HG02759 (cell line): Measurements from ENCODE around the gene HOXB3.
A peak's percentile ranks its signal among the peaks of the same experiment; 100 is the strongest.
"Not testable (repeated sequence)": the region's sequence is repeated elsewhere in the genome, so short reads cannot be mapped to it uniquely, and the experiment has no call there.

Experiments
- ATAC-seq: cut with Tn5 transposase; IDR thresholded peaks from one replicate; pipeline ENCODE4 v1.9.1; 2021; ENCODE audit warnings: mild to moderate bottlenecking, moderate library complexity; ENCODE audit not compliant: unreplicated experiment

Gene HOXB3

GRCh38 chr17:48510761-48511604 lies 79.1 kb downstream of the HOXB3 start:
- peak; percentile 46 for ATAC-seq

- ATAC-seq, result no peak
Observed at GRCh38 chr17:48510381-48510760, 79.7 kb downstream of the HOXB3 start.

- ATAC-seq, result not testable (repeated sequence)
Observed at GRCh38 chr17:48509708-48510107, 80.3 kb downstream of the HOXB3 start.

GRCh38 chr17:48506246-48506645 lies 83.8 kb downstream of the HOXB3 start:
- no peak for ATAC-seq

- peak; percentile 93 for ATAC-seq
Observed at GRCh38 chr17:48505788-48506187, 84.3 kb downstream of the HOXB3 start.

GRCh38 chr17:48504953-48505352 lies 85.1 kb downstream of the HOXB3 start:
- ATAC-seq, result no peak

- ATAC-seq, result no peak
Observed at GRCh38 chr17:48503747-48504146, 86.3 kb downstream of the HOXB3 start.

GRCh38 chr17:48502901-48503300 lies 87.1 kb downstream of the HOXB3 start:
- no peak for ATAC-seq

GRCh38 chr17:48502312-48502711 lies 87.7 kb downstream of the HOXB3 start:
- ATAC-seq, result no peak

- no peak for ATAC-seq
Observed at GRCh38 chr17:48500435-48501426, 89.3 kb downstream of the HOXB3 start.

- no peak for ATAC-seq
Observed at GRCh38 chr17:48499735-48500434, 90.2 kb downstream of the HOXB3 start.

- no peak for ATAC-seq
Observed at GRCh38 chr17:48499248-48499647, 90.8 kb downstream of the HOXB3 start.
